ENCODE data around the gene FKBP1A. TPM values are rescaled to one million over a fixed set of nuclear protein-coding genes. Genes with fewer than 3 reads are reported as not detected.

FKBP1A gene
- total and polyA plus RNA-seq, 4 donors, result 145 to 465 (median 277) TPM

GRCh38 chr20:1417790-1418189 lies 24.9 kb upstream of the FKBP1A start:
- Histone ChIP-seq H3K4me1 (ENCODE audit: control insufficient read depth in 5 of 5, insufficient read depth in 5 of 5, low read length in 5 of 5) (no peaks in the 10 kb centered on the region), H3K36me3 (ENCODE audit: control insufficient read depth in 4 of 4, insufficient read depth in 4 of 4, low read length in 4 of 4) (no peaks in the 10 kb centered on the region), H3K9me3 (ENCODE audit: control insufficient read depth in 4 of 4, insufficient read depth in 3 of 4, low read length in 3 of 4) (peaks cover 0 to 6% (median 2%) of the 10 kb centered on the region in 4 donors), H3K9ac (ENCODE audit: insufficient read depth in 1 of 2, low read length in 2 of 2) (no peak overlapping the region), H3K27ac (ENCODE audit: low read depth in 1 of 2, low read length in 1 of 2) (no peak overlapping the region), H3K27me3 (ENCODE audit: control insufficient read depth in 3 of 3, insufficient read depth in 3 of 3, low read length in 2 of 3) (peaks cover 0 to 14% (median 0%) of the 10 kb centered on the region in 3 donors), H3K4me3 (no peak overlapping the region)
- DNase-seq, result no peak
- TF ChIP-seq, protein P1, sequence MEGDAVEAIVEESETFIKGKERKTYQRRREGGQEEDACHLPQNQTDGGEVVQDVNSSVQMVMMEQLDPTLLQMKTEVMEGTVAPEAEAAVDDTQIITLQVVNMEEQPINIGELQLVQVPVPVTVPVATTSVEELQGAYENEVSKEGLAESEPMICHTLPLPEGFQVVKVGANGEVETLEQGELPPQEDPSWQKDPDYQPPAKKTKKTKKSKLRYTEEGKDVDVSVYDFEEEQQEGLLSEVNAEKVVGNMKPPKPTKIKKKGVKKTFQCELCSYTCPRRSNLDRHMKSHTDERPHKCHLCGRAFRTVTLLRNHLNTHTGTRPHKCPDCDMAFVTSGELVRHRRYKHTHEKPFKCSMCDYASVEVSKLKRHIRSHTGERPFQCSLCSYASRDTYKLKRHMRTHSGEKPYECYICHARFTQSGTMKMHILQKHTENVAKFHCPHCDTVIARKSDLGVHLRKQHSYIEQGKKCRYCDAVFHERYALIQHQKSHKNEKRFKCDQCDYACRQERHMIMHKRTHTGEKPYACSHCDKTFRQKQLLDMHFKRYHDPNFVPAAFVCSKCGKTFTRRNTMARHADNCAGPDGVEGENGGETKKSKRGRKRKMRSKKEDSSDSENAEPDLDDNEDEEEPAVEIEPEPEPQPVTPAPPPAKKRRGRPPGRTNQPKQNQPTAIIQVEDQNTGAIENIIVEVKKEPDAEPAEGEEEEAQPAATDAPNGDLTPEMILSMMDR (IDR thresholded peaks at IDR 0.05; ENCODE audit: control extremely low read depth, extremely low read depth), result no peak
- no peak for ATAC-seq (ENCODE audit: insufficient read depth, low FRiP score)

DNA sequence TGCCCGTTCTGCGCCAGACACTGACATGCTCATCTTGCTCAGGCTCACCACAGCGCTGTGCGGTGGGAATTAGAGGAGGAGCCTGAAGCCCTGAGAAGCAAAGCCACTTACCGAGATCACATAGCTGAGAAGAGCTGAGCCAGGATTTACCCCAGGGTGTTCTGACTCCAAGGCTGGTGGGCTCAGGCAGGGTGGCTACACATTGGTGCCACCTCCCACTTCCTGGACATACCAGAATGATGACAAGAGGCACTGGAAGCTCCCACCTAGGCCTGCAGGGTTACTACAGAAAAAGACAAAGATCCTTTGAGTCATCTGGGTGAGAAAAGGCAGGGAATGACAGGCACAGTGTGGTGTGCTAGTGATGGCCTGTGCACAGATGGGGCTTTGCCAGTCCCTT lies 24.4 kb upstream of the FKBP1A start:
- H3K9me3 ChIP-seq (ENCODE audit: control insufficient read depth in 4 of 4, insufficient read depth in 3 of 4, low read length in 3 of 4), result peaks cover 0 to 6% (median 2%) of the 10 kb centered on the region in 4 donors
- no peak for DNase-seq
- H3K27ac ChIP-seq (ENCODE audit: low read depth in 1 of 2, low read length in 1 of 2), result no peak overlapping the region
- TF ChIP-seq, protein P1 (IDR thresholded peaks at IDR 0.05; ENCODE audit: control extremely low read depth, extremely low read depth), result no peak
- H3K4me3 ChIP-seq, result no peak overlapping the region
- no peak for ATAC-seq (ENCODE audit: insufficient read depth, low FRiP score)
- WGBS, 2 donors, result 79 to 82% methylated on average over 5 of the region's 5 CpGs
- no peaks in the 10 kb centered on the region for H3K36me3 ChIP-seq (ENCODE audit: control insufficient read depth in 4 of 4, insufficient read depth in 4 of 4, low read length in 4 of 4)
- H3K4me1 ChIP-seq (ENCODE audit: control insufficient read depth in 5 of 5, insufficient read depth in 5 of 5, low read length in 5 of 5), result no peaks in the 10 kb centered on the region
- H3K9ac ChIP-seq (ENCODE audit: insufficient read depth in 1 of 2, low read length in 2 of 2), result no peak overlapping the region
- peaks cover 0 to 14% (median 0%) of the 10 kb centered on the region in 3 donors for H3K27me3 ChIP-seq (ENCODE audit: control insufficient read depth in 3 of 3, insufficient read depth in 3 of 3, low read length in 2 of 3)

- 76 to 86% methylated on average over 8 of the region's 8 CpGs for WGBS, 2 donors
- TF ChIP-seq, protein P1 (IDR thresholded peaks at IDR 0.05; ENCODE audit: control extremely low read depth, extremely low read depth), result no peak
- H3K27me3 ChIP-seq (ENCODE audit: control insufficient read depth in 3 of 3, insufficient read depth in 3 of 3, low read length in 2 of 3), result peaks cover 0 to 14% (median 0%) of the 10 kb centered on the region in 3 donors
- no peak overlapping the region for H3K9ac ChIP-seq (ENCODE audit: insufficient read depth in 1 of 2, low read length in 2 of 2)
- DNase-seq (no peak), ATAC-seq (ENCODE audit: insufficient read depth, low FRiP score) (peak; percentile 27)
- no peaks in the 10 kb centered on the region for H3K4me1 ChIP-seq (ENCODE audit: control insufficient read depth in 5 of 5, insufficient read depth in 5 of 5, low read length in 5 of 5)
- H3K36me3 ChIP-seq (ENCODE audit: control insufficient read depth in 4 of 4, insufficient read depth in 4 of 4, low read length in 4 of 4), result no peaks in the 10 kb centered on the region
- no peak overlapping the region for H3K27ac ChIP-seq (ENCODE audit: low read depth in 1 of 2, low read length in 1 of 2)
- peaks cover 0 to 2% (median 1%) of the 10 kb centered on the region in 4 donors for H3K9me3 ChIP-seq (ENCODE audit: control insufficient read depth in 4 of 4, insufficient read depth in 3 of 4, low read length in 3 of 4)
- no peak overlapping the region for H3K4me3 ChIP-seq
Measured at GRCh38 chr20:1415667-1416468, 23.0 kb upstream of the FKBP1A start.

Data from lung (tissue), 12 donors.